NCI-H2107 treated with DMSO at 0.1 percent for 48 hours (cell line): Measurements from ENCODE around the gene GALNT2.

ENCODE experiments used
- DNase-seq: peaks from one replicate; lab custom pipeline; 2025; ENCODE audit not compliant: unreplicated experiment; lab: John Stamatoyannopoulos, UW

GALNT2 gene

GRCh38 chr1:230144010-230144614 lies 77.1 kb downstream of the GALNT2 start:
- DNase-seq: no peak

- no peak for DNase-seq
Observed at GRCh38 chr1:230144758-230145504, 77.9 kb downstream of the GALNT2 start.

DNA sequence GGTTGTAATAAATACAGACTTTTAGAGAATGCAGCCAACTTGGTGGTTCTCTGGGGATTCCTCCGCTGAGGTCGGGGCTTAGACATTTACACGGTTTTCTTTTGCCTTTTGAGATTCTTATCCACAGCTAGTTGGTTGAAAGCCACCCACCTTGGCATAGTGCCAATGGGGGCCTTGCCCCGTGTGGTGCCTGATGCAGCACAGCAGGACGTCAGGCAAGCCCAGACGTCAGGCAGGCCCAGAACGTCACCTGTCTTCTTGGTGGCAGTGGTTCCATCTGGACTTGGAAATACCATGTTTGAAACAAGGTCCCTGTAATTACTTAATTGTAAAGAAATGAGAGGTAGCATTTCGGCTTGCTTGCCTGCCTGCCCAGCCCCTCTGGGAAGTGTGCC lies 78.5 kb downstream of the GALNT2 start:
- no peak for DNase-seq

DNA sequence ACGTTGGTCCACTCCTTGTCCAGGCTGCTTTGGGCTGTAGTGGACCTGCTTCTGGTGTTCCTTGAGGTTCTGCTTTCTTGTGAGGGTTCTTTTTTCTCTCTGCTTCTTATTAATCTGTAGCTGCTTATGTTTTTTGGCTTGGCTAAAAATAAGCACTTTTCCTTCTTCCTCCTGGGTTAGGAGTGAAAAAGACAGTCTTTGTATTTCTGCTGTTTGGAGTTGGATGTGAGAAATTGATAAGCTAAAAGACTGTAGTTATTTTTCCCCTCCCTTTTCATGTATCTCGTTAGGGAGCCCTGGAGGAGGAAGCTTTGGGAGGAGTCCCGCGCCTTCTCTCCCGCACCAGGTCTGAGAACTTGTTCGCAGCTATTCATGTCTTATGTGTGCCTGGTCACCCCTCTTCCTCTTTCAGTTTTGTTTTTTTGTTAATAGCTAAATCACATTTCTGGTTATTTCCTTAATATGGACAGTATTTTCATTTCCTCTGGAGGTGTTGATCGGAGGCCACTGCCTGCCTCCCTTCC lies 79.0 kb downstream of the GALNT2 start:
- no peak for DNase-seq

- DNase-seq: no peak
Observed at GRCh38 chr1:230146709-230147108, 79.7 kb downstream of the GALNT2 start.

GRCh38 chr1:230147253-230148125 lies 80.5 kb downstream of the GALNT2 start:
- no peak for DNase-seq

DNA sequence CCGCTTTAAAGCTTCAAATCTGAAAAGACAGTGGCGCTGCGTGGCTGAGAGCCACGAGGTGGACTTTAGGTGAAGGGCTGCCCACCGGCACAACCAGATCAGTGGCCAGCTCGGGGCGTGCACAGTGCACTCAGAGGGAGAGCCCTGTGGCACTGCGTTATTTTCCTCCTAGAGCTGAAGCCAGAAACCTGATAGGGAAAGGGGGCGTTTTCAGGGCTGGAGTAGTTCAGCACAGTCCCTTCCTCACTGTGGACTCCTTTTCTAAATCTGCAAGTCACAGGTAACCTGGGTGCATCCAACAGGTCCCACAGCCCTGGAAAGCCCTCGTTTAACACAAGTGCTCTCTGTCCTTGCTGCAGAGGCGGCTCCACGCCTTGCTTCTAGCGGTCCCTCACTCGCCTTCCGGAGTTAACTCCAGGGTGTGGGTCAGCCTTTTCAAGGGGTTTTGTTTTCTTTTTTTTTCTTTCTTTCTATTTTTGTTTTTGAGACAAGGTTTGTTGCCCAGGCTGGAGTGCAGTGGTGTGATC lies 81.2 kb downstream of the GALNT2 start:
- no peak for DNase-seq

GRCh38 chr1:230148768-230149469 lies 81.9 kb downstream of the GALNT2 start:
- DNase-seq: no peak

GRCh38 chr1:230149751-230150584 lies 82.9 kb downstream of the GALNT2 start:
- DNase-seq: peak; percentile 83

DNA sequence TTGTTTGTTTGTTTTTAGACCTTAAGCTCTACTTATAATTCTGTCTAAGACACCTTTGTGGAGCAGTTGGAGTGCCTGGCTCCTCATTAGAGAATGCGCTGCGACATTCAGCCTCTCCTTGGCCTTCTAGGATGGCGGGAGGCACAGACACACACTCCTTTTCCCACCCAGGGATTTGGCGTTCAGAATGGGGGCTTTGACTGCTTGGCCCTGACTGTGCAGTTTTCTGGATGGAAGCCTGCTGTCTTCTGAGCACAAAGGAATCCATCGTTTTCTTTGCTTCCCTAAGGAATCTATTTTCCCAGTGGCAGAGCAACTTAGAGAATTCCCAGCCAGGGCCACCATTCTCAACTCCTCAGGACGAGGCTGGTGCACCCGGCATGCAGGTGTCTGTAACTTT lies 83.6 kb downstream of the GALNT2 start:
- no peak for DNase-seq

DNA sequence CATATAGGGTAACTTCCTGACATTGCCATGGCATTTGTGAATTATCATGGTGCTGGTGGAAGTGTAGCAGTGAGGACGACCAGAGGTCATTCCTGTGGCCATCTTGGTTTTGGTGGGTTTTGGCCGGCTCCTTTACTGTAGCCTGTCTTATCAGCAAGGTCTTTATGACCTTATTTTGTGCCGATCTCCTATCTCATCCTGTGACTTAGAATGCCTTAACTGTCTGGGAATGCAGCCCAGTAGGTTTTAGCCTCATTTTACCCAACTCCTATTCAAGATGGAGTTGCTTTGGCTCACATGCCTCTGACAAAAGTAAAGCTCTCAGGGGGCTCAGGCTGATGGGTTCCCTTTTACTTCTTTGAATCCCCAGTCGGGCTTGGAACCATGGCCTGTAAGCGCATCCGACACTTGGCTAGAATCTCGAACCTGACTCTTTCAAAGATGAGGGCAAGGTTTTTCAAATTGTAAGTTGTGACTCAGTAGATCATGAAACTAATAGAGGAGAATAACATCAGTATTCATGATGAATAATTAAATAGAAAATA lies 85.0 kb downstream of the GALNT2 start:
- no peak for DNase-seq

GRCh38 chr1:230152999-230153398 lies 86.0 kb downstream of the GALNT2 start:
- DNase-seq: no peak

DNA sequence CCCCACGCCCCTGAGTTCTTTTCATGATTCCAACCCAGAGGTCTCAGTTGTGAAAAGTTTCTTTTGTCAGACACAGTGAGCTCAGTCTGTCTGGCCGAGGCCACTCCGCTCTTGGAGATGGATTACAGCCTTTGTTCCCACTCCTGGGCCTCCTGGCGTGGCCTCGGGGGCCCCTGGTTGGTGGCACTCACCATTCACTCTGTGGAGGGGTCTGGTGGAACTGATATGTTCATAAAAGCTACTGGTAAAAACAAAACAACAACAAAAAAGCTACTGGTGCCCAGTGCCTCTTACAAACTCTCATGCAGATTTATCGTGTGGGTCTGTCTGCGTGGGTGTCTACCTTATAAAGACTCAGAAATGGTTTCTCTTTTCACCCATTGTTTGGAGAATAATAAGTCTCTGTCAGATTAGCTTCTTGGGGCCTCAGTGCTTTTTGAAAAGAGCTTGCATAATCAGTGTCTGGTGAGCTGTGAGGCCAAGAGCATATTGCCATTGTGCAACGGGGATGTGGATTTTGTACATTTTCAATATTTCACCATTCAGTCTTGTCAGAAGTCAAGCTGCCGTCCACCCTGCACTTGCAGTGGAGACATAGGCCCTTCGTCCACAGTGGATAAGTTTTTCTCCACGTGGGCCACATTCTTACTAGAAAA lies 86.7 kb downstream of the GALNT2 start:
- peak; percentile 24 for DNase-seq

DNA sequence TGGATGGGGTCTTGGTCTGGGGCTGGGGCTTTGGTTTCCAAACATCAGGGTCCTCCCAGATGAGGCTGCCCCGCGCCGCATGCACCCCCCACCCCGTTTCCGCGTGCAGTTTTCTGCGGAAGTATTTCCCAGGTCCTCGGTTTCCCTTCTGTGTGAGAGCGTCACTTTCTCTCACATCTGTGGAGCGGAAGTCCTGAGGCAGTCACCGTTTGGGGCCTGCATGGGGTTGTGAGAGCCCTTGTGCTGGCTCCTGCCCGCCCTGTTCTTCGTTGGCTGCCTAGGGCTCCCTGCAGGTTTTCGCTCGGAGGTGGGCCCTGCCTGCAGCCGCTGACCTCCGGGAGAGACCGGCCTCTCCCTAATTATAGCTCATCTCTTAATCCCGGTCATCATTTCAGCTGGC lies 88.0 kb downstream of the GALNT2 start:
- DNase-seq: no peak

GRCh38 chr1:230156068-230156467 lies 89.0 kb downstream of the GALNT2 start:
- no peak for DNase-seq

GRCh38 chr1:230156536-230156935 lies 89.5 kb downstream of the GALNT2 start:
- no peak for DNase-seq

DNA sequence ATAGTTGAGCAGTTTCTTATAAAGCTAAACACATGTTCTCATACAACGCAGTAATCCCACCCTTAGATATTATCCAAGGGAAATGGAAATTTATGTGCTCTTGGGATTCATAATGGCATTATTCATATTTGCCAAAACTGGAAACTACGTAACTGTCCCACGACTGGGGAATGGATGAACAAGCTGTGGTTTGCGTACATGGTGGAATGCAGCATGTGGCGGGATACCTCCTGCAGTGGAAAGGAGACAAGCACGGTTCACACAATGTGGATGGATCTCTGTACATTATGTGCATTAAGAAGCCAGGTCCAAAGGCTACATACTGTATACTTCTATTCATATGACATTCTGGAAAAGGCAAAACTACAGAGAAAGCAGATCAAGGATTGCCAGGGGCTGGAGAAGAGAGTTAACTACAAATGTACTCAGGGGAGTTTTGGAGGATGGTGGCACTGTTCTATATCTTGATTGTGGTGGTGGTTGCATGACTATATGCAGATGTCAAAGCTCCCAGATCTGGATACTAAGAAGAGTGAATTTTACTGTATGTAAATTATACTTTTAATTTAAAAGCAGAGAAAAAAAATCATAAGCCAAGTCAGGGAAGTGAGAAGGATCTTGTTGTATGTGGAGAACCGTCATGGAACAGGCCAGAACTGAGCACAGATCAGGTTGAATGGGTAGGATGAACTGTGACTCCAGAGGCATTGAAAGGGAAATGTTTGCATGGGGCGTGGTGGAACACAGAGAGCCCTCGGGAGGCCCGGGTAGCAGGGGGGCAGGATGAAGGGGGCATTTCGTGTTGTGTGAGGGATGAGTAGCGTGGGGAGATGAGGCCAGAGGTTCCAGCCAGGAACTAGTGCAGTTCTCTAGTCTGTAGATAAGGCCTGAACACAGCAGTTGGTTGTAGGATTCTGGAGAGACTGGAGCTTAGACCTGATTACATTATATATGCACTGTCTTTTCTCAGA lies 90.7 kb downstream of the GALNT2 start:
- DNase-seq: peak; percentile 59
